SU-DHL-6 (cell line): ENCODE data around the gene EFCAB6.

ENCODE experiments used
- H2AFZ ChIP-seq: fragments of 200-600 bp; sonication (generic); 2 replicates; pipeline ENCODE4 v1.6.1; 2014; ENCODE audit warnings: low read depth, mild to moderate bottlenecking, moderate library complexity, mixed read lengths, antibody characterized with exemption, low read length; ENCODE audit not compliant: severe bottlenecking
- H3F3A ChIP-seq: fragments of 200-600 bp; shearing (Covaris generic); 2 replicates; pipeline ENCODE4 v1.6.0; 2016; ENCODE audit warnings: antibody characterized with exemption, mild to moderate bottlenecking; ENCODE audit not compliant: insufficient read depth
- H3K27ac ChIP-seq: fragments of 200-600 bp; sonication (generic); 2 replicates; pipeline ENCODE4 v1.5.1; 2016; ENCODE audit warnings: low read depth, mild to moderate bottlenecking, low read length, moderate library complexity, mixed read lengths
- H3K27me3 ChIP-seq: fragments of 200-600 bp; sonication (generic), shearing (Covaris generic); 2 replicates; pipeline ENCODE4 v1.6.0; 2014; ENCODE audit warnings: mild to moderate bottlenecking, low read length
- H3K36me3 ChIP-seq: fragments of 200-600 bp; sonication (generic); 2 replicates; pipeline ENCODE4 v1.6.1; 2014; ENCODE audit warnings: mild to moderate bottlenecking, low read length, mixed read lengths
- H3K4me2 ChIP-seq: fragments of 300-600, 200-600 bp; shearing (Covaris generic), sonication (generic); 2 replicates; pipeline ENCODE4 v1.6.0; 2014; ENCODE audit warnings: low read length, low read depth, mild to moderate bottlenecking; ENCODE audit not compliant: poor library complexity, severe bottlenecking
- H3K4me3 ChIP-seq: fragments of 200-600 bp; sonication (generic); 2 replicates; pipeline ENCODE4 v1.5.1; 2014; ENCODE audit warnings: antibody characterized with exemption, low read length, mild to moderate bottlenecking, mixed read lengths; ENCODE audit not compliant: insufficient read depth, poor library complexity, severe bottlenecking
- H3K79me2 ChIP-seq: fragments of 200-600 bp; sonication (generic); 2 replicates; pipeline ENCODE4 v1.6.1; 2014; ENCODE audit warnings: mild to moderate bottlenecking, low read length, moderate library complexity; ENCODE audit not compliant: insufficient read depth
- H3K9ac ChIP-seq: fragments of 200-600 bp; sonication (generic); 2 replicates; pipeline ENCODE4 v1.7.0; 2014; ENCODE audit warnings: mild to moderate bottlenecking, low read length
- H3K9me2 ChIP-seq: fragments of 200-600 bp; sonication (generic); replicated peaks from 2 replicates; pipeline ENCODE4 v1.6.1; 2014; ENCODE audit warnings: low read length; ENCODE audit not compliant: insufficient read depth
- H3K9me3 ChIP-seq: fragments of 200-600 bp; sonication (generic); 2 replicates; pipeline ENCODE4 v1.6.1; 2014; ENCODE audit warnings: low read length, mixed read lengths; ENCODE audit not compliant: insufficient read depth
- H4K20me1 ChIP-seq: fragments of 200-600 bp; sonication (generic); 2 replicates; pipeline ENCODE4 v1.6.1; 2014; ENCODE audit warnings: low read depth, mild to moderate bottlenecking, antibody characterized with exemption, low read length, moderate library complexity, mixed read lengths
- EZH2phosphoT487 ChIP-seq: fragments of 200-600 bp; sonication (generic), shearing (Covaris generic); conservative IDR thresholded peaks from 2 replicates; pipeline ENCODE4 v1.6.1; 2018; ENCODE audit warnings: mild to moderate bottlenecking, antibody characterized with exemption, low read length, moderate library complexity, mixed read lengths
- TF ChIP-seq, protein P1 (sequence below): fragments of 200-600 bp; sonication (generic); IDR thresholded peaks from one replicate; pipeline ENCODE4 v1.5.1; 2017; ENCODE audit warnings: antibody characterized with exemption, mild to moderate bottlenecking, low read length, moderate library complexity; ENCODE audit not compliant: insufficient read depth, poor library complexity, severe bottlenecking

The EFCAB6 gene

DNA sequence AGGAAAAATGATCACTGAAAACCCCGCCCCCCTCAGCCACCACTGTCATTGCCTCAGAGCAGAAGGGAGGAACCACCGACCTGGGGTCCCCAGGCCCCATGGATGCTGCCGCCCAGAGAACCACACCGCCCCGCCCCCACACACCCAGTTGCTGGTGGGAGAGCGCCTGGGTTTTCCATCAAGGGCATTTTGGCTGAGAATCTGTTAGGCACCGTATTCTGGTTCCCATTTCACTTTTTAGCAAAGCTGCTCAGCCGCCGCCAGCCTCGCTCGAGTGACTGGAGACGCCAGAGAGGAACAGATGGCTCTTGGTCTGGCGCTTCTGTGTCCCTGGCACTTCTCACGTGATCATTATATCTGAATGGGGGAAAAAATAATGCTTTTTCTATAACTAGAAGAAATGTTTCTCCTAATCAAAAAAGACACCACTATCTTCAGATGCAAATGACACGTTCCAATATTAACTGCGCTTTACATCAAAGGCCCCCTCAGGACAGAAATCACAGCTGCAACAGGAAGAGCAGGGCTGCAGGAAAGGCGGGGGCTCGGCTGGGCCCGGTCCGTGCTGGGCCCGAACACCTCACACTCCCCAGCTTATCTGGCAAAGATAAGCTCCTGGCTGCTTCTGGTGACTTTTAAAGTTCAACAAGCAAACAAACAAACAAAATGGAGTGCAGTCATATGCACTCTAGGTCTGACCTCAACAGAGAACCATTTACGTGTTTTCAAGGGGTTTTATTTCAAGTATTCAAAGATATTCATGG lies 250.5 kb downstream of the EFCAB6 start:
- H3F3A ChIP-seq = no peaks in the 10 kb centered on the region
- 0 out of 2 replicates have a peak, but pooled peaks cover 3% of the 10 kb centered on the region for H3K27me3 ChIP-seq
- no peak overlapping the region for H2AFZ ChIP-seq
- H3K9ac ChIP-seq = no peak overlapping the region
- no peak overlapping the region for H3K27ac ChIP-seq
- TF ChIP-seq, protein P1, sequence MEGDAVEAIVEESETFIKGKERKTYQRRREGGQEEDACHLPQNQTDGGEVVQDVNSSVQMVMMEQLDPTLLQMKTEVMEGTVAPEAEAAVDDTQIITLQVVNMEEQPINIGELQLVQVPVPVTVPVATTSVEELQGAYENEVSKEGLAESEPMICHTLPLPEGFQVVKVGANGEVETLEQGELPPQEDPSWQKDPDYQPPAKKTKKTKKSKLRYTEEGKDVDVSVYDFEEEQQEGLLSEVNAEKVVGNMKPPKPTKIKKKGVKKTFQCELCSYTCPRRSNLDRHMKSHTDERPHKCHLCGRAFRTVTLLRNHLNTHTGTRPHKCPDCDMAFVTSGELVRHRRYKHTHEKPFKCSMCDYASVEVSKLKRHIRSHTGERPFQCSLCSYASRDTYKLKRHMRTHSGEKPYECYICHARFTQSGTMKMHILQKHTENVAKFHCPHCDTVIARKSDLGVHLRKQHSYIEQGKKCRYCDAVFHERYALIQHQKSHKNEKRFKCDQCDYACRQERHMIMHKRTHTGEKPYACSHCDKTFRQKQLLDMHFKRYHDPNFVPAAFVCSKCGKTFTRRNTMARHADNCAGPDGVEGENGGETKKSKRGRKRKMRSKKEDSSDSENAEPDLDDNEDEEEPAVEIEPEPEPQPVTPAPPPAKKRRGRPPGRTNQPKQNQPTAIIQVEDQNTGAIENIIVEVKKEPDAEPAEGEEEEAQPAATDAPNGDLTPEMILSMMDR = no peak
- TF ChIP-seq EZH2phosphoT487 = no peak
- H3K9me3 ChIP-seq = no peaks in the 10 kb centered on the region
- no peaks in the 10 kb centered on the region for H3K36me3 ChIP-seq
- no peaks in the 10 kb centered on the region for H4K20me1 ChIP-seq
- no peaks in the 10 kb centered on the region for H3K9me2 ChIP-seq
- H3K4me3 ChIP-seq = no peak overlapping the region
- H3K4me2 ChIP-seq = no peak overlapping the region
- no peaks in the 10 kb centered on the region for H3K79me2 ChIP-seq

DNA sequence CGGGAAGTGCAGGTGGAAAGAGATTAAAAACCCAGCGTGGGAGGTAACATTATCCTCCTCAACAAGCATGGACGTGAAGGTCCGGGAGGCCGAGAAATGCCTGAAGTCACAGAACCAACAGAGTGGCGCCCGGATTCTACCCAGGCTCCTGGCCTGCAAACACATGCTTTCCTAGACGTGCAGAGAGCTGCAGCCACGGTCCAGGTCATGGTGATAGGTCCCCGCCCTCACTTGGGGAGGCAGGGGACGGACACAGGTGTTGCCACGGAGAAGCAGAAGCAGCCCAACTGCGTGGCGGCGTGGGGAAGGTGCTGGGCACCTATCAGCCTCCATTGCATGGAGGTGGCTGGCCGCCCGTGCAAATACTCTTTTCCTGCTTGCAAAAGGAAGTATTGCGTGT lies 251.5 kb downstream of the EFCAB6 start:
- 0 out of 2 replicates have a peak, but pooled peaks cover 3% of the 10 kb centered on the region for H3K27me3 ChIP-seq

DNA sequence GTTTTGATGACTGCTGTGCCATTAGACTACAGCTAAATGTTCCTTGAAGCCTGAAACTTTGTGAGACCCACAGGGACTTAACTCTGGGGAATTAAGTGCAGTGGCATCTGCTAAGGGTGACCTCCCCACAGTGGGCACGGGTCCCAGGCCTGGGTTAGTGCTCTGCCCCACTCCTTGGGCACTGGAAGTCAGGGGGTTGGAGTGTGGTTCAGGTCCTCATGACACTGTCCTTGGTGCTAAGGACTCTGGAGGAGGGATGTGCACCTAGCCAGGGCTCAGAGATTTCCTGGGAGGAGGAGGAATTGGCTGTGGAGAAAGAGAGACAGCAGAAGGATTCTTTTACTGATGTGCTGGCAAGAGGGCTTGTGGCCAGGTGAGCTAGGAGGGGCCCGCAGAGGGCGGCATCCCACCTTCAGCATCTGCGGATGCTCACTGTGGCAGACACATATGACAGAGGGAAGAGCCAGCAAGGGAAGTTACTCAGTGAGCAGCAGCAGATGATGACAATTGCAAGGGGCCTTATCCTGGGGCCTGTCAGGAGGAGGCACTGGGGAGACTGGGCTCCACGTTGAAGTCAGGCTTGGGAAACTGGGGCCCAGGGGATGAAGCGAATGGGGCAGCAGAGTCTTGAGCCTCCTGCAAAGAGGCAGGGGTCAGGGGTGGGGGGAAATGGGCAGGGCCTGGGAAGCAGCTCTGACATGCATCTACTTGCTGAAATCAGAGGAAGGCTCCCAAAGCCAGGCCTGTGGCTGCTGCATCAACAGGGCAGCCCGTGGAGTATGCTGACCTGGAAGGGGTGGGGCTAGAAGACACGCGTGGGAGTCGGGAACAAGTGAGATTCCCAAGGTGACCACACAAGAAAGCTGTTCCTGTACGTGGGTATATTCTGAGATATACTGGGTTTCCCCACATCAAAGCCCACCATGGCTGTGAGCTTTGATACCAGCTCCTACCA lies 256.3 kb downstream of the EFCAB6 start:
- TF ChIP-seq, protein P1 = no peak
- no peak for TF ChIP-seq EZH2phosphoT487
- Histone ChIP-seq H3K9me3 (no peaks in the 10 kb centered on the region), H3K79me2 (no peaks in the 10 kb centered on the region), H3K9ac (no peak overlapping the region), H3K9me2 (no peaks in the 10 kb centered on the region), H2AFZ (no peak overlapping the region), H3K27me3 (0 out of 2 replicates have a peak, but pooled peaks cover 3% of the 10 kb centered on the region), H4K20me1 (no peaks in the 10 kb centered on the region), H3K4me3 (no peak overlapping the region), H3K27ac (no peak overlapping the region), H3K4me2 (no peak overlapping the region), H3F3A (no peaks in the 10 kb centered on the region), H3K36me3 (no peaks in the 10 kb centered on the region)

More for the DNA sequence above, 251.5 kb downstream of the EFCAB6 start:
- TF ChIP-seq EZH2phosphoT487 = no peak
- TF ChIP-seq, protein P1 = no peak
- Histone ChIP-seq H3K9ac (no peak overlapping the region), H3K4me2 (no peak overlapping the region), H3K9me2 (no peaks in the 10 kb centered on the region), H3K27ac (no peak overlapping the region), H4K20me1 (no peaks in the 10 kb centered on the region), H3F3A (no peaks in the 10 kb centered on the region), H3K9me3 (no peaks in the 10 kb centered on the region), H3K79me2 (no peaks in the 10 kb centered on the region), H3K4me3 (no peak overlapping the region), H3K36me3 (no peaks in the 10 kb centered on the region), H2AFZ (no peak overlapping the region)
